ENCODE data around the gene S100A16. TPM values are rescaled to one million over a fixed set of nuclear protein-coding genes. Genes with fewer than 3 reads are reported as not detected.
A peak's percentile ranks its signal among the peaks of the same experiment; 100 is the strongest.

The S100A16 gene
- total RNA-seq, 4 donors from 2014 or later, result 107 to 277 (median 193) TPM

DNA sequence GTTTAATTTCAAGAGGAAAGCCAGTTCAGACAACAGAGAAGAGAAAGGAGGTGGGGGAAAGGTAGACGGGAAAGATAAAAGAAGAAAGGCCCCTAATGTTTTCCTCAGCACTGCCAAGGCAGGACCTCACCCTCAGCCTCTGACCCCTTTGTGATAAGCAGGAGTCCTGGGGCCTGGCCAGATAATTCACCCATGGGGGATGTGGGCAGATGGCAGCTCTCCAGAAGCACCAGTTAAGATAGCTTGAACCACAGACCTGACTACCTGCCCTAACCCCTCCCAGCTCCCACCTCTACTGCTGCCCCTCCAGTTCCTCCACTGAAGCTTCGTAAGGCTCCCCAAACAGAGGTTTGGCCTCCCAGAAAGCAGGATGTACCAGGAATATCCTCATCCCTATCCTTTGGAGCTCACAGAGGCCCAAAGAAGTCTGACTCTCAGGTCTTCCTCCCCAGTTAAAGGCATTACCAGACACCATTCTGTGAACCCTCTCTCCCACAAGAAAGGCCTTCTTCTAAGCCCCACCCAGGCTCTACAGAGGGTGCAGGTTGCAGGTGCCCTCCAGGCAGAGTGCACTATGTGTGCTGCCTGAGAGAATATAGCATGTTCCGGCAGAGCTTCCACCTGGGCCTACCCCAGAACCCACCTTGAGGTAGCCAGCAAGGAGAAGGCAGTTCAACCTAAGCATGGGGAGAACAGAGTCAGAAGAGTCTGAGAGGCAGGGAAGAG is 36.4 kb upstream of the S100A16 start:
- Histone ChIP-seq H3K27me3 (no peaks in the 10 kb centered on the region), H3K4me3 (no peak overlapping the region), H3K4me1 (no peaks in the 10 kb centered on the region), H3K27ac (no peak overlapping the region), H3K36me3 (peaks cover 0 to 29% (median 3%) of the 10 kb centered on the region in 3 donors), H3K9me3 (no peaks in the 10 kb centered on the region)
- TF ChIP-seq, protein P1, sequence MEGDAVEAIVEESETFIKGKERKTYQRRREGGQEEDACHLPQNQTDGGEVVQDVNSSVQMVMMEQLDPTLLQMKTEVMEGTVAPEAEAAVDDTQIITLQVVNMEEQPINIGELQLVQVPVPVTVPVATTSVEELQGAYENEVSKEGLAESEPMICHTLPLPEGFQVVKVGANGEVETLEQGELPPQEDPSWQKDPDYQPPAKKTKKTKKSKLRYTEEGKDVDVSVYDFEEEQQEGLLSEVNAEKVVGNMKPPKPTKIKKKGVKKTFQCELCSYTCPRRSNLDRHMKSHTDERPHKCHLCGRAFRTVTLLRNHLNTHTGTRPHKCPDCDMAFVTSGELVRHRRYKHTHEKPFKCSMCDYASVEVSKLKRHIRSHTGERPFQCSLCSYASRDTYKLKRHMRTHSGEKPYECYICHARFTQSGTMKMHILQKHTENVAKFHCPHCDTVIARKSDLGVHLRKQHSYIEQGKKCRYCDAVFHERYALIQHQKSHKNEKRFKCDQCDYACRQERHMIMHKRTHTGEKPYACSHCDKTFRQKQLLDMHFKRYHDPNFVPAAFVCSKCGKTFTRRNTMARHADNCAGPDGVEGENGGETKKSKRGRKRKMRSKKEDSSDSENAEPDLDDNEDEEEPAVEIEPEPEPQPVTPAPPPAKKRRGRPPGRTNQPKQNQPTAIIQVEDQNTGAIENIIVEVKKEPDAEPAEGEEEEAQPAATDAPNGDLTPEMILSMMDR (IDR thresholded peaks at IDR 0.05), result no peak
- TF ChIP-seq POLR2A (IDR thresholded peaks at IDR 0.05), result no peak
- peak in 1 of 3 donors; percentile 29 for DNase-seq

DNA sequence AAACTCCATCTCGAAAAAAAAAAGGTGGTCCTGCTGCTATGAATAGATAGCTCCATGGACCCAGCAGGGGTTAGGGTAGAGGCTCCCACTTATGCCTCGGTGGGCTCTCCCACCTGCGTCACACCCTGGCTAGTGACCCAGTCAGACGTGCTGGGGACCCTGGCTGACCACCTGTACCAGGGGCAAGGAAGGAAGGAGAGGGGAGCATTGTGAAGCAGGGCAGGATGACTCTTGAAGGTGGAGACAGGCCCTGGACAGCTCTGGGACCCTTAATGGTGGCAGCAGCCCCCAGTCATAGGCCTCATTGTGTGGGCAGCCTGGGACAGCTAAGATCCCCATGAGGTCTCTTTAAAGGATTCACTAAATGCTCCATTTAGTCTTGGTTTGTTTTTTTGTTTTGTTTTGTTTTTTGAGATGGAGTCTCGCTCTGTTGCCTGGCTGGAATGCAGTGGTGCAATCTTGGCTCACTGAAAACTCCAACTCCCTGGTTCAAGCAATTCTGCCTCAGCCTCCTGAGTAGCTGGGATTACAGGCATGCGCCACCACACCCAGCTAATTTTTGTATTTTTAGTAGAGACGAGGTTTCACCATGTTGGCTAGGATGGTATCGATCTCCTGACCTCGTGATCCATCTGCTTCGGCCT is 35.2 kb upstream of the S100A16 start:
- Histone ChIP-seq H3K27me3 (no peaks in the 10 kb centered on the region), H3K36me3 (peaks cover 3 to 41% (median 3%) of the 10 kb centered on the region in 3 donors), H3K9me3 (no peaks in the 10 kb centered on the region), H3K4me3 (no peak overlapping the region), H3K4me1 (peaks cover 0 to 7% (median 0%) of the 10 kb centered on the region in 4 donors), H3K27ac (no peak overlapping the region)
- TF ChIP-seq, protein P1 (IDR thresholded peaks at IDR 0.05), result no peak
- no peak for TF ChIP-seq POLR2A (IDR thresholded peaks at IDR 0.05)
- peak in 2 of 3 donors; percentile 29 to 43 for DNase-seq

DNA sequence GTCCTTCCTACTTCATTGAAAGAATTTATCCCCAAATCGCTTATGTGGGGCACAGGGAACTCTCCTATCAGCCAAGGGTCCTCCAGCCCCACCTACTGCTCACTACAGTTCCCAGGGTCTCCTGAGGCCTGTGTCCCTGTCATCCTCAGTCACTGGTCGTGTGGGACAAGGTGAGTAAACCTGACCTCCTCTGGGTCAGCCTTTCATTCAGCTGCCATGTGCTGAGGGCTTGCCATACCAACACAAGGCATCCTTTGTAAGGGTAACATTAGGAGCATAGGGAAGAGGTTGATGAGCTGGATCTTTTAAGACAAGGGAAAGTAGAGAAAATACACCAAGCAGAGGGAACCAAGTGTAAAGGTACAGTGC is 34.4 kb upstream of the S100A16 start:
- H3K4me3 ChIP-seq, result no peak overlapping the region
- H3K4me1 ChIP-seq, result peaks cover 0 to 8% (median 0%) of the 10 kb centered on the region in 4 donors
- no peaks in the 10 kb centered on the region for H3K9me3 ChIP-seq
- no peak for TF ChIP-seq POLR2A (IDR thresholded peaks at IDR 0.05)
- TF ChIP-seq, protein P1 (IDR thresholded peaks at IDR 0.05), result no peak
- peaks cover 3 to 49% (median 3%) of the 10 kb centered on the region in 3 donors for H3K36me3 ChIP-seq
- DNase-seq, result peak in 1 of 3 donors; percentile 39
- H3K27ac ChIP-seq, result no peak overlapping the region
- H3K27me3 ChIP-seq, result no peaks in the 10 kb centered on the region

DNA sequence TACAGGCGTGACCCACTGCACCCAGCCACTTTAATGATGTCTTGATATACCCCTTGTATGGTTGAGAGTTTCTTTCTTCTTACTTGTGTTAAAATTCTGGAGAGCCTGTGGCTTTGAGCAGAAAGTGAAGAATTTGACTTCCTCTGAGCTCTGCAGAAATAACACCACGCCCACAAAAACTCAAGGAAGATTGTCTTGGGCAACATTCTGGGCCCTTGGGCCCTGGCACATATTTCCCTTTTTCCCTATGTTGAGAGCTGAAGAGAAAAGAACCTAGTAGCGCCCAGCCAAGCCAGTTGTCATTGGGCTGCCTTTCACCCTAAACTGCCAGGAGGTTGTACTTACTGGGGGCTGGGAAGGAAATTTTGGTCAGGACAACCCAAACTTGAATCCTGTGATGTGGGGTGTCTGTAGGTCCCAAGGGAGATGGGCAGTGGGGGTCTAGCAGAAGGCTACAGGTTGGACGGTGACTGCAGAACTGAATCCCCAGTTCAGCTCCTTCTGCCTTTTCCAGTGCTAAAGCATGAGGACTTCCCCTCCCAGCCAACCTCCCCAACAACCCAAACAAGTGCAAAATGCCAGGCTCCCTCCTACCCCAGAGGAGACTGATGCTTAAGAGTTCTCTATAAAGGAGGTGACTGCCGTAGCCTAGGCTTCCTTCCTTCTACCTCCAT is 33.9 kb upstream of the S100A16 start:
- H3K4me1 ChIP-seq, result peaks cover 0 to 8% (median 0%) of the 10 kb centered on the region in 4 donors
- H3K27ac ChIP-seq, result no peak overlapping the region

DNA sequence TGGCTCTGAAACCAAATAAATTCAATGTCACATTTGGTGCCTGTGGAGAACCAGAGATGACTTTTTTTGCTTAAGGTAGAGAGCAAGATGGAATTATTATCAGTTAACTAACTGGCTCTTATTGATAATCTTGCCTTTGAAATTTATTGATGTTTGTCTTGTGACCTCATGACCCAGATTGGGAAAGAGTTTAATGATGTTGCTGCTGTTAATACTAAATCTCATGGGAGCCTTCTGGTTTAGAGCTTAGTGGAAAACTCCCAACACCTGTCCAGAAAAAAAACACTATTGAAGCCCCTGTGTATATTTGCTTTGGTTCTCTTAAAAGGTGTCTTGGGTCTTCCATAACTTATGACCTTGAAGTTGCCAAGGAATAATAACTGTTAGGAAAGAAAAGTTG is 30.9 kb upstream of the S100A16 start:
- TF ChIP-seq, protein P1 (IDR thresholded peaks at IDR 0.05), result no peak
- TF ChIP-seq POLR2A (IDR thresholded peaks at IDR 0.05), result no peak
- peaks cover 0 to 8% (median 0%) of the 10 kb centered on the region in 4 donors for H3K4me1 ChIP-seq
- no peaks in the 10 kb centered on the region for H3K9me3 ChIP-seq
- H3K27ac ChIP-seq, result no peak overlapping the region
- no peak overlapping the region for H3K4me3 ChIP-seq
- peaks cover 3 to 84% (median 5%) of the 10 kb centered on the region in 3 donors for H3K36me3 ChIP-seq
- no peaks in the 10 kb centered on the region for H3K27me3 ChIP-seq
- DNase-seq, result no peak

More for the DNA sequence above, 33.9 kb upstream of the S100A16 start:
- Histone ChIP-seq H3K27me3 (no peaks in the 10 kb centered on the region), H3K9me3 (no peaks in the 10 kb centered on the region), H3K36me3 (peaks cover 3 to 54% (median 5%) of the 10 kb centered on the region in 3 donors), H3K4me3 (no peak overlapping the region)
- TF ChIP-seq, protein P1 (IDR thresholded peaks at IDR 0.05), result no peak
- TF ChIP-seq POLR2A (IDR thresholded peaks at IDR 0.05), result no peak
- peak in 1 of 3 donors; percentile 44 for DNase-seq

Data from Peyer's patch (tissue), 4 donors.